ENCODE measurements around the gene DNAH9.

The DNAH9 gene

GRCh38 chr17:11744696-11745095 lies 146.4 kb downstream of the DNAH9 start:
- no peak for DNase-seq (ENCODE audit: low spot score)
- TF ChIP-seq CTCF (IDR thresholded peaks at IDR 0.05; ENCODE audit: extremely low read depth, missing control alignments): no peak

GRCh38 chr17:11747441-11747840 lies 149.2 kb downstream of the DNAH9 start:
- no peak for DNase-seq (ENCODE audit: low spot score)
- TF ChIP-seq CTCF (IDR thresholded peaks at IDR 0.05; ENCODE audit: extremely low read depth, missing control alignments): no peak

GRCh38 chr17:11757815-11758214 lies 159.5 kb downstream of the DNAH9 start:
- DNase-seq (ENCODE audit: low spot score): no peak
- TF ChIP-seq CTCF (IDR thresholded peaks at IDR 0.05; ENCODE audit: extremely low read depth, missing control alignments): no peak

- no peak for DNase-seq (ENCODE audit: low spot score)
- no peak for TF ChIP-seq CTCF (IDR thresholded peaks at IDR 0.05; ENCODE audit: extremely low read depth, missing control alignments)
Observed at GRCh38 chr17:11768106-11768505, 169.8 kb downstream of the DNAH9 start.

- DNase-seq (ENCODE audit: low spot score): no peak
- TF ChIP-seq CTCF (IDR thresholded peaks at IDR 0.05; ENCODE audit: extremely low read depth, missing control alignments): no peak
Observed at GRCh38 chr17:11768981-11769380, 170.7 kb downstream of the DNAH9 start.

- no peak for DNase-seq (ENCODE audit: low spot score)
- no peak for TF ChIP-seq CTCF (IDR thresholded peaks at IDR 0.05; ENCODE audit: extremely low read depth, missing control alignments)
Observed at GRCh38 chr17:11772031-11772430, 173.8 kb downstream of the DNAH9 start.

- no peak for TF ChIP-seq CTCF (IDR thresholded peaks at IDR 0.05; ENCODE audit: extremely low read depth, missing control alignments)
- DNase-seq (ENCODE audit: low spot score): no peak
Observed at GRCh38 chr17:11779892-11780291, 181.6 kb downstream of the DNAH9 start.
